ENCODE results near the gene DOCK1.

DNA sequence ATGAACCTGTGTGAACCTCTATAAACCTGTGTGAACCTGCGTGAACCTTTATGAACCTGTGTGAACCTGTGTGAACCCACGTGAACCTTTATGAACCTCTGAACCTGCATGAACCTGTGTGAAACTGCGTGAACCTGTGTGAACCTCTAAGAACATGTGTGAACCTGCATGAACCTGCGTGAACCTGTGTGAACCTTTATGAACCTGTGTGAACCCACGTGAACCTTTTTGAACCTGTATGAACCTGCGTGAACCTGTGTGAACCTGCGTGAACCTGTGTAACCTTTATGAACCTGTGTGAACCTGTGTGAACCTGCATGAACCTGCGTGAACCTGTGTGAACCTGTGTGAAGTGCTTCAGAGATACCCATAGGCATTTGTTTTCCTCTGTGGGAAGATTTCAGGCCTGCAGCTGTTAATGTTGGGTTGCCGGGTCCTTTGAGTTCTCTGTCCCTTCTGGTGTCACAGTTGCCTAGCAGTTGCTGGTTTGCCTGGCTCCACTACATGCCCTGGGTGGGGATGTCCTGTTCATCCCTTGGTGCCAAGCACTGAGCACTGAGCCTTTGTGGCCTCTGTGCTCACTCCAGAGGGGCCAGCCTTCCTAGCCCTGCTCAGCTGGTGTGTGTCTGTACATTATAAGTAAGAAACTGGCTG lies 97.9 kb downstream of the DOCK1 start:
- TF ChIP-seq GATA2 (IDR thresholded peaks at IDR 0.05; ENCODE audit: low read depth, low read length) = no peak
- TF ChIP-seq GATA3 (IDR thresholded peaks at IDR 0.05; ENCODE audit: low read depth, low read length) = no peak
